Measurements from ENCODE around the gene RGCC.
"Not testable (repeated sequence)": the region's sequence is repeated elsewhere in the genome, so short reads cannot be mapped to it uniquely, and the experiment has no call there.

Gene RGCC

GRCh38 chr13:41420146-41420545, 37.2 kb upstream of the RGCC start:
- H3K27ac ChIP-seq (ENCODE audit: low read length): no peak overlapping the region
- no peaks in the 10 kb centered on the region for H3K9me3 ChIP-seq (ENCODE audit: control insufficient read depth in 2 of 2, low read length in 2 of 2)
- H3K4me3 ChIP-seq (ENCODE audit: low read length in 2 of 2): no peak overlapping the region
- no peaks in the 10 kb centered on the region for H3K36me3 ChIP-seq (ENCODE audit: control insufficient read depth in 2 of 2, insufficient read depth in 2 of 2, low read length in 2 of 2)
- H3K4me1 ChIP-seq (ENCODE audit: control insufficient read depth, insufficient read depth, low read length): no peaks in the 10 kb centered on the region
- no peak overlapping the region for H3K9ac ChIP-seq (ENCODE audit: low read length in 2 of 2)
- no peaks in the 10 kb centered on the region for H3K27me3 ChIP-seq (ENCODE audit: control insufficient read depth in 1 of 2, insufficient read depth in 2 of 2, low read length in 2 of 2)

- not testable (repeated sequence) for H3K27ac ChIP-seq (ENCODE audit: low read length); H3K36me3 ChIP-seq (ENCODE audit: control insufficient read depth in 2 of 2, insufficient read depth in 2 of 2, low read length in 2 of 2); H3K9me3 ChIP-seq (ENCODE audit: control insufficient read depth in 2 of 2, low read length in 2 of 2); H3K4me1 ChIP-seq (ENCODE audit: control insufficient read depth, insufficient read depth, low read length); H3K4me3 ChIP-seq (ENCODE audit: low read length in 2 of 2); H3K27me3 ChIP-seq (ENCODE audit: control insufficient read depth in 1 of 2, insufficient read depth in 2 of 2, low read length in 2 of 2); H3K9ac ChIP-seq (ENCODE audit: low read length in 2 of 2)
These were observed 36.0 kb upstream of the RGCC start for GRCh38 chr13:41421330-41421729.

GRCh38 chr13:41421983-41422382, 35.4 kb upstream of the RGCC start:
- H3K9ac ChIP-seq (ENCODE audit: low read length in 2 of 2); H3K9me3 ChIP-seq (ENCODE audit: control insufficient read depth in 2 of 2, low read length in 2 of 2); H3K4me1 ChIP-seq (ENCODE audit: control insufficient read depth, insufficient read depth, low read length); H3K27me3 ChIP-seq (ENCODE audit: control insufficient read depth in 1 of 2, insufficient read depth in 2 of 2, low read length in 2 of 2); H3K27ac ChIP-seq (ENCODE audit: low read length); H3K36me3 ChIP-seq (ENCODE audit: control insufficient read depth in 2 of 2, insufficient read depth in 2 of 2, low read length in 2 of 2); H3K4me3 ChIP-seq (ENCODE audit: low read length in 2 of 2): not testable (repeated sequence)

DNA sequence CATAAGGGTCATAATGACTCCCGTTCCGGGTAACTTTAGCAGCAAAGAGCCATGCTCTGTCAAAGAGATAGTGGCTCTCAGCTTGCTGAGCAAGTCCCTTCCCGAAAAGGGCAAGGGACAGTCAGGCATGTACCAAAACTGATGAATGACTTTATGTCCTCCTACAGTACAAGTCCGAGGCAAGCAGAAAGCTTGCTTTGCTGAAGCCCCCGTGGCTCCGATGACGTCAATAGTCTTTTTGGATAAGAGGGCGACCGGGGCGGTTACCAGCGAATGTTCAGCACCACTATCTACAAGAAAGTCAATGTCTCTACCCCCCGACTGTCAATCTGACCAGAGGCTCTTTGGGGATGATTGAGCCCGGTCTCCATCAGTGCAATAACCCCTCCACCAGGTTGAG, 34.1 kb upstream of the RGCC start:
- not testable (repeated sequence) for H3K27ac ChIP-seq (ENCODE audit: low read length); H3K4me1 ChIP-seq (ENCODE audit: control insufficient read depth, insufficient read depth, low read length); H3K27me3 ChIP-seq (ENCODE audit: control insufficient read depth in 1 of 2, insufficient read depth in 2 of 2, low read length in 2 of 2); H3K4me3 ChIP-seq (ENCODE audit: low read length in 2 of 2); H3K9ac ChIP-seq (ENCODE audit: low read length in 2 of 2); H3K9me3 ChIP-seq (ENCODE audit: control insufficient read depth in 2 of 2, low read length in 2 of 2); H3K36me3 ChIP-seq (ENCODE audit: control insufficient read depth in 2 of 2, insufficient read depth in 2 of 2, low read length in 2 of 2)

GRCh38 chr13:41424675-41425074, 32.7 kb upstream of the RGCC start:
- not testable (repeated sequence) for H3K36me3 ChIP-seq (ENCODE audit: control insufficient read depth in 2 of 2, insufficient read depth in 2 of 2, low read length in 2 of 2); H3K27me3 ChIP-seq (ENCODE audit: control insufficient read depth in 1 of 2, insufficient read depth in 2 of 2, low read length in 2 of 2); H3K9me3 ChIP-seq (ENCODE audit: control insufficient read depth in 2 of 2, low read length in 2 of 2); H3K4me3 ChIP-seq (ENCODE audit: low read length in 2 of 2); H3K9ac ChIP-seq (ENCODE audit: low read length in 2 of 2); H3K4me1 ChIP-seq (ENCODE audit: control insufficient read depth, insufficient read depth, low read length); H3K27ac ChIP-seq (ENCODE audit: low read length)

DNA sequence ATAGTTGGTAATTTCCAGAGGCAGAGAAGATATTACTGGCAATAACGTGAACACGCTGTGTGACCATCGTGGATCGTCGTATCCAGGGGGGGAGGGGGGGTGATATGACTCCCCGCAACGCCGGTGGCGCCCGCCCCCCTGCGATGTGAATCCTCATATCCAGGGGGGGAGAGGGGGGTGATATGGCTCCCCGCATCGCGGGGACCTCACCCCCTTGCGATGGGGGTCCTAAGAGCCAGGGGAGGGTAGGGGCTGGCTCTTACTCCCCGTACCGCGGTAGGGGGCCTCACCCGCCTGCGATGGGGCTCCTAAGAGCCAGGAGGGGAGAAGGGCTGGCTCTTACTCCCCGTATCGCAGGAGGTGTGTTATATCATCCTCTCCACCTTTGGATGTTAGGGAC, 31.3 kb upstream of the RGCC start:
- Histone ChIP-seq H3K4me3 (ENCODE audit: low read length in 2 of 2) (no peak overlapping the region), H3K9ac (ENCODE audit: low read length in 2 of 2) (no peak overlapping the region), H3K4me1 (ENCODE audit: control insufficient read depth, insufficient read depth, low read length) (peaks cover 2% of the 10 kb centered on the region), H3K27ac (ENCODE audit: low read length) (no peak overlapping the region), H3K27me3 (ENCODE audit: control insufficient read depth in 1 of 2, insufficient read depth in 2 of 2, low read length in 2 of 2) (peaks cover 6 to 8% of the 10 kb centered on the region in 2 donors), H3K9me3 (ENCODE audit: control insufficient read depth in 2 of 2, low read length in 2 of 2) (no peaks in the 10 kb centered on the region), H3K36me3 (ENCODE audit: control insufficient read depth in 2 of 2, insufficient read depth in 2 of 2, low read length in 2 of 2) (no peaks in the 10 kb centered on the region)

- no peaks in the 10 kb centered on the region for H3K9me3 ChIP-seq (ENCODE audit: control insufficient read depth in 2 of 2, low read length in 2 of 2)
- peaks cover 2% of the 10 kb centered on the region for H3K4me1 ChIP-seq (ENCODE audit: control insufficient read depth, insufficient read depth, low read length)
- no peak overlapping the region for H3K27ac ChIP-seq (ENCODE audit: low read length)
- no peak overlapping the region for H3K9ac ChIP-seq (ENCODE audit: low read length in 2 of 2)
- H3K27me3 ChIP-seq (ENCODE audit: control insufficient read depth in 1 of 2, insufficient read depth in 2 of 2, low read length in 2 of 2): peaks cover 6 to 8% of the 10 kb centered on the region in 2 donors
- no peaks in the 10 kb centered on the region for H3K36me3 ChIP-seq (ENCODE audit: control insufficient read depth in 2 of 2, insufficient read depth in 2 of 2, low read length in 2 of 2)
- H3K4me3 ChIP-seq (ENCODE audit: low read length in 2 of 2): peak overlapping the region; percentile 47 to 49
These were observed 29.7 kb upstream of the RGCC start for GRCh38 chr13:41427666-41428065.

- peaks cover 2% of the 10 kb centered on the region for H3K4me1 ChIP-seq (ENCODE audit: control insufficient read depth, insufficient read depth, low read length)
- no peak overlapping the region for H3K9ac ChIP-seq (ENCODE audit: low read length in 2 of 2)
- peaks cover 6 to 8% of the 10 kb centered on the region in 2 donors for H3K27me3 ChIP-seq (ENCODE audit: control insufficient read depth in 1 of 2, insufficient read depth in 2 of 2, low read length in 2 of 2)
- no peaks in the 10 kb centered on the region for H3K36me3 ChIP-seq (ENCODE audit: control insufficient read depth in 2 of 2, insufficient read depth in 2 of 2, low read length in 2 of 2)
- H3K4me3 ChIP-seq (ENCODE audit: low read length in 2 of 2): peak overlapping the region; percentile 29 to 49
- no peaks in the 10 kb centered on the region for H3K9me3 ChIP-seq (ENCODE audit: control insufficient read depth in 2 of 2, low read length in 2 of 2)
- H3K27ac ChIP-seq (ENCODE audit: low read length): no peak overlapping the region
These were observed 29.2 kb upstream of the RGCC start for GRCh38 chr13:41428155-41428554.

DNA sequence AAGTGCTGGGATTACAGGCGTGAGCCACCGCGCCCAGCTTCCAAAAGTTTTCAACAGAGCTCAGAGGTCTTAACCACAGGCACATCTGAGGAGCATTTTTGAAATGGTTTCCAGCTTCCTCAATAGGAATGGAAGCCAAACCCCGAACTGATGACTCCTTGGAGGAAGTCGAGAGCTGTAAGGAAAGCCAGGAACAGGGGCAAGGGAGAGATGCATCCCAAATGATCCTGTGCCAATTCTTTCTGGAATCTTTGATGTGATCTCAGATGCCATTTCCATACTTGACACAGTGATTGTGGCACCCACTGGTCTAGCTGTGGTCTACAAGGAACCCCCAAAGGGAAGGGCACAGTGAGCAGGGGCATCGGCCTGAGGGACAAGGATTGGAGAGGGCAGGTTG, 23.3 kb upstream of the RGCC start:
- not testable (repeated sequence) for H3K4me1 ChIP-seq (ENCODE audit: control insufficient read depth, insufficient read depth, low read length); H3K27me3 ChIP-seq (ENCODE audit: control insufficient read depth in 1 of 2, insufficient read depth in 2 of 2, low read length in 2 of 2); H3K4me3 ChIP-seq (ENCODE audit: low read length in 2 of 2); H3K9me3 ChIP-seq (ENCODE audit: control insufficient read depth in 2 of 2, low read length in 2 of 2); H3K9ac ChIP-seq (ENCODE audit: low read length in 2 of 2); H3K36me3 ChIP-seq (ENCODE audit: control insufficient read depth in 2 of 2, insufficient read depth in 2 of 2, low read length in 2 of 2); H3K27ac ChIP-seq (ENCODE audit: low read length)

DNA sequence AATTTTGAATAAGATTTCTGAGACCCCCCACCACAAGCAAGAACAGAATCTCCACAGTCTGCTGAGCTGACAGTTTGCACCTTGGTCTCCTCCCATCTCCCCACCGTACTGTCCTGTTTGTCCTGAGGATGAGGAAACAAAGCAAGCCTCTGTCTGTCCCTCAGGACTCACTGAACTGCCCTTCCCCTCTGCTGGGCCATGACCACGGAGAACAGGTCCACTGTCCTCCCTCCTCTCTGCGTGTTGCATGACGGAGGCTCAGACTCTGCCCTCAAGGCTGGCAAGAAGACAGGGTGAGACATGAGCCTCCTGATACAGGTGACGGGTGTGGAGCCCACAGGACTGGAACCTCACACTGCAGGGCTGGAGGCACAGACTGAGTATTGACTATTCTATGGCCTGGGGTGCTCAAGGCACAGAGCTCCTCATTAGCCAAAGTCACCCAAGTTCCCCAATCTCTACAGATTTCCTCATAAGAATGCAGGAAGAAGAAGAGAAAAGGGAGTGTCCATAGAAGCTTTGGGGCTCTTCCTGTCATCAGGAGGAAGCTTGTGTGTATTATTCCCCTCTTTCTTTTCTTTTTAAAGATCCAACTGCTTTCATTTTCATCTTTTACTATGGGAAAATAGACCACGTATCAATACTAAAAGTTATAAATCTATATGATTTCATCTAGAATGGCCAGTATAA, 22.4 kb upstream of the RGCC start:
- H3K4me3 ChIP-seq (ENCODE audit: low read length in 2 of 2): no peak overlapping the region
- H3K27me3 ChIP-seq (ENCODE audit: control insufficient read depth in 1 of 2, insufficient read depth in 2 of 2, low read length in 2 of 2): no peaks in the 10 kb centered on the region
- H3K9ac ChIP-seq (ENCODE audit: low read length in 2 of 2): no peak overlapping the region
- H3K4me1 ChIP-seq (ENCODE audit: control insufficient read depth, insufficient read depth, low read length): no peaks in the 10 kb centered on the region
- no peaks in the 10 kb centered on the region for H3K9me3 ChIP-seq (ENCODE audit: control insufficient read depth in 2 of 2, low read length in 2 of 2)
- no peak overlapping the region for H3K27ac ChIP-seq (ENCODE audit: low read length)
- no peaks in the 10 kb centered on the region for H3K36me3 ChIP-seq (ENCODE audit: control insufficient read depth in 2 of 2, insufficient read depth in 2 of 2, low read length in 2 of 2)

- no peak overlapping the region for H3K4me3 ChIP-seq (ENCODE audit: low read length in 2 of 2)
- H3K27me3 ChIP-seq (ENCODE audit: control insufficient read depth in 1 of 2, insufficient read depth in 2 of 2, low read length in 2 of 2): no peaks in the 10 kb centered on the region
- H3K9me3 ChIP-seq (ENCODE audit: control insufficient read depth in 2 of 2, low read length in 2 of 2): no peaks in the 10 kb centered on the region
- no peak overlapping the region for H3K9ac ChIP-seq (ENCODE audit: low read length in 2 of 2)
- no peak overlapping the region for H3K27ac ChIP-seq (ENCODE audit: low read length)
- no peaks in the 10 kb centered on the region for H3K4me1 ChIP-seq (ENCODE audit: control insufficient read depth, insufficient read depth, low read length)
- H3K36me3 ChIP-seq (ENCODE audit: control insufficient read depth in 2 of 2, insufficient read depth in 2 of 2, low read length in 2 of 2): no peaks in the 10 kb centered on the region
These were observed 13.4 kb upstream of the RGCC start for GRCh38 chr13:41443969-41444368.
